Astrocyte (in vitro differentiated cells and primary cell): ENCODE data around the gene PEMT. TPM values are rescaled to one million over a fixed set of nuclear protein-coding genes. Genes with fewer than 3 reads are reported as not detected.

Source experiments
- DNase-seq: peaks from one replicate; pipeline ENCODE4 v3.0.0-alpha.2; 2010; ENCODE audit warnings: low read depth
- FAIRE-seq: peaks from 2 replicates; lab custom pipeline; 2011; peaks lifted over from hg19 to GRCh38; lab: Jason Lieb, UNC
- H2AFZ ChIP-seq: 2 replicates; pipeline ENCODE4 v1.6.0; 2012; ENCODE audit warnings: low read depth, low read length, inconsistent platforms
- H3K27ac ChIP-seq: 2 replicates; pipeline ENCODE4 v1.5.1; 2011; ENCODE audit warnings: low read depth, low read length, inconsistent platforms
- H3K27me3 ChIP-seq: 2 replicates; pipeline ENCODE4 v1.6.0; 2011; ENCODE audit warnings: low read length, inconsistent platforms; ENCODE audit not compliant: insufficient read depth
- H3K36me3 ChIP-seq: 2 replicates; pipeline ENCODE4 v1.5.1; 2011; ENCODE audit warnings: low read length, inconsistent platforms; ENCODE audit not compliant: insufficient read depth
- H3K4me1 ChIP-seq: 2 replicates; pipeline ENCODE4 v1.5.1; 2011; ENCODE audit warnings: low read length, inconsistent platforms; ENCODE audit not compliant: insufficient read depth
- H3K4me2 ChIP-seq: 2 replicates; pipeline ENCODE4 v1.6.0; 2012; ENCODE audit warnings: low read length, inconsistent platforms
- H3K4me3 ChIP-seq: 2 replicates; pipeline ENCODE4 v1.5.1; 2011; ENCODE audit warnings: low read depth, mild to moderate bottlenecking, low read length, inconsistent platforms; ENCODE audit not compliant: insufficient read depth
- H3K79me2 ChIP-seq: 2 replicates; pipeline ENCODE4 v1.6.0; 2012; ENCODE audit warnings: mild to moderate bottlenecking, low read length, inconsistent platforms; ENCODE audit not compliant: insufficient read depth
- H3K9ac ChIP-seq: 2 replicates; pipeline ENCODE4 v1.6.0; 2012; ENCODE audit warnings: mild to moderate bottlenecking, low read length, inconsistent platforms
- H3K9me3 ChIP-seq: 2 replicates; pipeline ENCODE4 v1.5.1; 2012; ENCODE audit warnings: low read depth, mild to moderate bottlenecking, low read length, inconsistent platforms; ENCODE audit not compliant: insufficient read depth
- H4K20me1 ChIP-seq: 2 replicates; pipeline ENCODE4 v1.6.0; 2012; ENCODE audit warnings: low read length, inconsistent platforms; ENCODE audit not compliant: insufficient read depth
- H3K27ac Mint-ChIP-seq: one replicate; pipeline ENCODE4 v1.8.0; 2021; ENCODE audit warnings: mild to moderate bottlenecking, mixed read lengths; ENCODE audit not compliant: unreplicated experiment
- H3K27me3 Mint-ChIP-seq: one replicate; pipeline ENCODE4 v1.8.0; 2021; ENCODE audit warnings: low read depth, mixed read lengths; ENCODE audit not compliant: unreplicated experiment
- H3K36me3 Mint-ChIP-seq: one replicate; pipeline ENCODE4 v1.8.0; 2021; ENCODE audit warnings: low read depth, mixed read lengths; ENCODE audit not compliant: unreplicated experiment
- H3K4me1 Mint-ChIP-seq: one replicate; pipeline ENCODE4 v1.8.0; 2021; ENCODE audit warnings: low read depth, mixed read lengths; ENCODE audit not compliant: unreplicated experiment
- H3K4me3 Mint-ChIP-seq: one replicate; pipeline ENCODE4 v1.8.0; 2021; ENCODE audit warnings: mild to moderate bottlenecking, moderate library complexity, mixed read lengths; ENCODE audit not compliant: unreplicated experiment
- H3K9me3 Mint-ChIP-seq: one replicate; pipeline ENCODE4 v1.8.0; 2021; ENCODE audit warnings: mild to moderate bottlenecking, mixed read lengths; ENCODE audit not compliant: unreplicated experiment
- CTCF ChIP-seq: IDR thresholded peaks from 2 replicates; pipeline ENCODE4 v1.5.1; 2011; ENCODE audit warnings: low read depth, mild to moderate bottlenecking, inconsistent platforms, low read length, moderate library complexity; ENCODE audit not compliant: insufficient read depth
- EZH2 ChIP-seq: IDR thresholded peaks from 2 replicates; pipeline ENCODE4 v1.6.1; 2012; ENCODE audit warnings: mild to moderate bottlenecking, low read length, inconsistent platforms; ENCODE audit not compliant: insufficient read depth
- total RNA-seq: library from RNA; stranded (reverse); gene quantifications from 2 replicates; pipeline ENCODE4 v1.2.1, GENCODE V29; 2021

PEMT gene
- total RNA-seq, 1 donor from 2014 or later: 19.5 TPM

- H3K4me2 ChIP-seq: no peak overlapping the region
- Mint-ChIP-seq H3K4me1 (peaks cover 3% of the 10 kb centered on the region), H3K27me3 (peaks cover 7% of the 10 kb centered on the region), H3K36me3 (no peaks in the 10 kb centered on the region), H3K4me3 (no peak overlapping the region), H3K27ac (no peak overlapping the region), H3K9me3 (no peaks in the 10 kb centered on the region)
- no peak overlapping the region for H3K27ac ChIP-seq
- peaks cover 11% of the 10 kb centered on the region for H3K27me3 ChIP-seq
- no peak for TF ChIP-seq EZH2
- no peak for TF ChIP-seq CTCF
- H3K79me2 ChIP-seq: peaks cover 7% of the 10 kb centered on the region
- H4K20me1 ChIP-seq: no peaks in the 10 kb centered on the region
- peaks cover 2% of the 10 kb centered on the region for H3K4me1 ChIP-seq
- H2AFZ ChIP-seq: no peak overlapping the region
- H3K36me3 ChIP-seq: no peaks in the 10 kb centered on the region
- no peak overlapping the region for H3K9ac ChIP-seq
- no peak overlapping the region for H3K4me3 ChIP-seq
- no peaks in the 10 kb centered on the region for H3K9me3 ChIP-seq
- FAIRE-seq: no peak
- no peak for DNase-seq
These were observed 119.1 kb downstream of the PEMT start for GRCh38 chr17:17472333-17472920.

DNA sequence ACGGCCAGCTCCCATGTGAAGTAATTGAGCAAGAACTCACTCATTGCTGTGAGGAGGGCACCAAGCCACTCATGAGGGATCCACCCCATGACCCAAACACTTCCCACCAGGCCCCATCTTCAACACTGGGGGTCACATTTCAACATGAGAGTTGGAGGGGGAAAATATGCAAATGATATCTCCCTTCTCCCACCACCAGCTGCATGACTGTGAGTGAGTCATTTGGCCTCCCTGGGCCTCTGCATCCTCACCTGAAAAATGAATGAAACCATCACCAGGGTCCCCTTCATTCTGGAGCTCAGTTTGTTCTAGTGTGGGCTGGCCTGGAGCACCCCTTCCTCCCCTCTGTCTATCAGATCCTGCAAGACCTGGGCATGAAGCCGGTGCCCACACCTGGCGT lies 121.5 kb downstream of the PEMT start:
- Histone ChIP-seq H3K4me2 (no peak overlapping the region), H4K20me1 (no peaks in the 10 kb centered on the region), H3K79me2 (no peaks in the 10 kb centered on the region), H3K9me3 (no peaks in the 10 kb centered on the region), H3K27me3 (peaks cover 22% of the 10 kb centered on the region), H3K4me1 (no peaks in the 10 kb centered on the region), H3K4me3 (no peak overlapping the region), H3K9ac (no peak overlapping the region), H3K27ac (no peak overlapping the region), H2AFZ (no peak overlapping the region), H3K36me3 (no peaks in the 10 kb centered on the region)
- H3K4me1 Mint-ChIP-seq: no peaks in the 10 kb centered on the region
- no peak overlapping the region for H3K27ac Mint-ChIP-seq
- H3K9me3 Mint-ChIP-seq: no peaks in the 10 kb centered on the region
- DNase-seq (no peak), FAIRE-seq (no peak)
- H3K27me3 Mint-ChIP-seq: peaks cover 10% of the 10 kb centered on the region
- no peaks in the 10 kb centered on the region for H3K36me3 Mint-ChIP-seq
- H3K4me3 Mint-ChIP-seq: no peak overlapping the region
- TF ChIP-seq EZH2: no peak
- TF ChIP-seq CTCF: no peak

DNA sequence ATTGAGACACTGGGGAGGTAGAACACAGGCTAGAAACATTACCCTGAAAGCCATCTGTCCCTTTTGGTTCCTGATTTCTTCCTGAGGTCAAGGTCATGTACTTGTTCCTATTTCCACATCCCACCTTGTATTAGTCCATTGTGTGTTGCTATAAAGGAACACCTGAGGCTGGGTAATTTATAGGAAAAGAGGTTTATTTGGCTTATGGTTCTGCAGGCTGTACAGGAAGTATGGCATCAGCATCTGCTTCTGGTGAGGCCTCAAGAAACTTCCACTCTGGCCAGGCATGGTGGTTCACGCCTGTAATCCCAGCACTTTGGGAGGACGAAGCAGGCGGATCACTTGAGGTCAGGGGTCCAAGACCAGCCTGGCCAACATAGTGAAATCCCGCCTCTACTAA lies 122.2 kb downstream of the PEMT start:
- Mint-ChIP-seq H3K4me1 (no peaks in the 10 kb centered on the region), H3K4me3 (no peak overlapping the region), H3K27ac (no peak overlapping the region), H3K36me3 (no peaks in the 10 kb centered on the region), H3K27me3 (peaks cover 16% of the 10 kb centered on the region), H3K9me3 (peaks cover 1% of the 10 kb centered on the region)
- no peak overlapping the region for H2AFZ ChIP-seq
- FAIRE-seq (no peak), DNase-seq (no peak)
- H3K4me2 ChIP-seq: no peak overlapping the region
- H3K27me3 ChIP-seq: peaks cover 25% of the 10 kb centered on the region
- H3K4me3 ChIP-seq: no peak overlapping the region
- H3K4me1 ChIP-seq: no peaks in the 10 kb centered on the region
- no peaks in the 10 kb centered on the region for H3K36me3 ChIP-seq
- H3K9ac ChIP-seq: no peak overlapping the region
- H4K20me1 ChIP-seq: no peaks in the 10 kb centered on the region
- no peak overlapping the region for H3K27ac ChIP-seq
- no peaks in the 10 kb centered on the region for H3K79me2 ChIP-seq
- TF ChIP-seq EZH2: no peak
- TF ChIP-seq CTCF: no peak
- H3K9me3 ChIP-seq: no peaks in the 10 kb centered on the region
